Measurements from ENCODE around the gene SYNPO.

The SYNPO gene

DNA sequence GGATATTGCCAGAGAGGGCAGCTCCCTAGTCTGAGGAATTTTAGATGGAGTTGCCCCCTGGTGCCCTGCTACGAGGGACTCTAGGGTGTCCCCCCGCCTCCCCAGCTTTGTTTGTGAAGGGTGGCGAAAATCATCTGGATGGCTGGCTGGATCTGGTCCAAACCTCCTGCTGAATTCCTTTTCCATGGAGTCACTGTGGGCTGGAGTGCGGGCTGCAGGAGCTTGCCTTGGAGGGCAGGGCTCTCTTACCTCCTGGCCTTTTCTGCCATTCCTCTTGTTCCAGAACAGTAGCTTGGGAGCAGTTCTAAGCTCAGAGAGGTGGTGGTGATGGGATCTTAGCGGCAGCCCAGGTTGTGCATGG is 2.1 kb downstream of the SYNPO start:
- DNase-seq, result no peak

- DNase-seq, result no peak
Measured at GRCh38 chr5:150642991-150643710, 2.7 kb downstream of the SYNPO start.

DNA sequence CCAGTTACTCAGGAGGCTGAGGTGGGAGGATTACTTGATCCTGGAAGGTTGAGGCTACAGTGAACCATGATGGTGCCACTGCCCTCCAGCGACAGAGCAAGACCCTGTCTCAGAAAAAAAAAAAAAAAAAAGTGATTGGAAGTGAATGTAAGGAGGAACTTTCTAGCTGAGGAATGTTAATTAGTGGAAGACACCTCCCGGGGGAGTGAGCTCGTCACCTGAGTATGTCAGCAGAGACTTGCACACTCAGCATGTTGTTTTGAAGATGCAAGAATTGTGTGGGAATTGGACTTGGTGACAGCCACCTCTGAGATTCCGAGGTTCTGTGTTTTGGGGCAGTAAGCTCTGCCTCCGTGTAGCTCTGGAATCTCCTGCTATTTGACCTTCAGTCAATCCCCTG is 3.6 kb downstream of the SYNPO start:
- no peak for DNase-seq

DNA sequence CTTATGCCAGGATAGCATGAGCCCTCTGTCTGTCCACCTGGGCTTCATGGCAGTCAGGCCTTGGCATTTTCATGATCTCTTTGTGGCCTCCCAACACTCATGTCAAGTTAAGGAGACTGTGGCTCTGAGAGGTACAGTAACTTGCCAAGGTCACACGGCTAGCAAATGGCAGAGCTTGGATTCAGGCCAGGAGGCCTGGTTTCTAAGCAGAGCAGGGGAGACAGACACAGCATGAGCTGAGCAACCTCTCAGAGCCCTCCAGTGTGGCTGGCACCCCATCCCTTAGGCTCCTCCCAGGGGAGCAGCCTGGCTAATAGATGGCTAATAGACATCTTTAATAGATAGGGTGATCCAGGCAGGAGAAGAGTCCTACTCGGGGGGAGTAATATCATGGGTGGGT is 4.1 kb downstream of the SYNPO start:
- no peak for DNase-seq

- no peak for DNase-seq
Measured at GRCh38 chr5:150645070-150645700, 4.7 kb downstream of the SYNPO start.

GRCh38 chr5:150647275-150648251 is 7.1 kb downstream of the SYNPO start:
- no peak for DNase-seq

GRCh38 chr5:150648294-150649107 is 8.0 kb downstream of the SYNPO start:
- no peak for DNase-seq

GRCh38 chr5:150649108-150650020 is 8.9 kb downstream of the SYNPO start:
- no peak for DNase-seq

DNA sequence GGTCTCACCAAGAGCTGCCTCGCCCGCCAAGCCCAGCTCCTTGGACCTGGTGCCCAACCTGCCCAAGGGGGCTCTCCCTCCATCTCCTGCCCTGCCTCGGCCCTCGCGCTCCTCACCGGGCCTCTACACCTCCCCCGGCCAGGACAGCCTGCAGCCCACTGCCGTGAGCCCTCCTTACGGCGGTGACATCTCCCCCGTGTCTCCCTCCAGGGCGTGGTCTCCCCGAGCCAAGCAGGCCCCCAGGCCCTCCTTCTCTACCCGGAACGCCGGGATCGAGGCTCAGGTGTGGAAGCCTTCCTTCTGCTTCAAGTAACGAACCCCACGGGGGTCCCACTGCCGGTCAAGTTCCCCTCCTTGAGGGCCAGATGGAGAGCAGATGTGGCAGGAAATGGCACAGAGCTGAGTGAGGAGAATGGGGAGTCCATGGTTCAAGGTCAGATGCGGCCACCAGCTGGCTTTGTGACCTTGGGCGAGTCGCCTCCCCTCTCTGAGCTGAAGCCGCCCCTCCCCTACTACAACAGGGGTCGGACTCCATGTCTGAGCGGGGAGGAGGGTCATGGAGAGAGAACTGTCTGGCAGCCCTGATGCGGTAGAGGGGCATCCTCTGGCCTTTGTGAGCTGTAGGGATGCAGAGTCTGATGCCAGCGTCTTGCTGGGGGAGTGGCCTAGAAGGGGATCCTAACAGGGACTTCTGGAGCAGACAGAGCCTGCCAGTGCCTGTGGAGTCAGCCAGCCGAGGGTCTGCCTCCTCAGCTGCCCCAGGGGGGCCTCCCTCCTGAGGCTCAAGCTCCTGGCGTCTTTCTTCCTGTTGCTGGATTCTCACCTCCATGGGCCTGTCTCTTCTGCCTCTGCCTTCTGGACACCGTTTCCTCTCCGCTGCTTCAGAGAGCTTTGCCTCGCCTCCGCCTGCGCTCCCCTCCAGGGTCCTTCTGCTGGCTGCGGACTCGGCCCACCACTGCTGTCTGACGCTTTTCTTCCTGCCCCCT is 9.9 kb downstream of the SYNPO start:
- DNase-seq, result no peak

DNA sequence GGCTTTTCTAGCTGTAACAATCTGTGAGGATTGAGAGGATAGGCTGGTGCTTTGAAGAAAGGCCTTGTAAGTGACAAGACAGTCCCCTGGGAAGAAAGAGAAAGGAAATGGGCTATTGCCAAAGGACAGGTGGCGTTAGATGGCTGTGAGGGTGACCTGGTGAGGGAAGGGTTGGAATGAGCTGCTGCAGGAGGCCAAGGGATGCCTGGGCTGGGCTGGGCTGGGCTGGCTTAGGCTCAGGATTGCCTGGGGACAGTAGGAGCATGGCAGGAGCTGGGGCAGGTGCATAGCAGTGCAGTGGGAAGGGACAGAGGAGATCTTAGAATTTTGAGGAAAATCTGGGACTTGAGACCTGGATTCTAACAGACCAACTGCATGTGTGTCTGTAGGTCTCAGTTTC is 10.9 kb downstream of the SYNPO start:
- DNase-seq, result no peak

GRCh38 chr5:150651924-150652671 is 11.6 kb downstream of the SYNPO start:
- DNase-seq, result no peak

GRCh38 chr5:150653145-150653761 is 12.8 kb downstream of the SYNPO start:
- DNase-seq, result no peak

GRCh38 chr5:150653762-150654556 is 13.5 kb downstream of the SYNPO start:
- no peak for DNase-seq

GRCh38 chr5:150655221-150655620 is 14.8 kb downstream of the SYNPO start:
- DNase-seq, result no peak

GRCh38 chr5:150656191-150657132 is 16.0 kb downstream of the SYNPO start:
- peak; percentile 79 for DNase-seq

- DNase-seq, result no peak
Measured at GRCh38 chr5:150658121-150658520, 17.7 kb downstream of the SYNPO start.

DNA sequence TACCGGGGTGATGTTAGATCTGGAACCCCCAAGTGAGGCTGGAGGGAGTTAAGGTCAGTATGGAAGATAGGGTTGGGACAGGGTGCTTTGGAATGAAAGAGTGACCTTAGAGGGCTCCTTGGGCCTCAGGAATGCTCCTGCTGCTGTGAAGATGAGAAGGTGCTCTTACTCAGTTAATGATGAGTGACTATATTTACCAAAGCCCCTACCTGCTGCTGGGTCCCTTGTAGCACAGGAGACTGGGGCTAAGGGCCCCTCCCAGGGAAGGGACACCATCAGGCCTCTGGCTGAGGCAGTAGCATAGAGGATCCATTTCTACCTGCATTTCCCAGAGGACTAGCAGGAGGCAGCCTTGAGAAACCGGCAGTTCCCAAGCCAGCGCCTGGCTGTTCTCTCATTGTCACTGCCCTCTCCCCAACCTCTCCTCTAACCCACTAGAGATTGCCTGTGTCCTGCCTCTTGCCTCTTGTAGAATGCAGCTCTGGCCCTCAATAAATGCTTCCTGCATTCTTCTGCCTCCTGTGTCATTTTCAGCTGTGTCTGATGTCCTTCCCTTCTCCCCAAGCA is 18.3 kb downstream of the SYNPO start:
- DNase-seq, result no peak

Measured in activated CD4-positive, alpha-beta T cell treated with anti-CD3 and anti-CD28 coated beads, Interleukin-2, amount 50 U/mL, for 16 hours (primary cell).